Neural progenitor cell (in vitro differentiated cells): Measurements from ENCODE around the gene DNAJC1. TPM values are rescaled to one million over a fixed set of nuclear protein-coding genes. Genes with fewer than 3 reads are reported as not detected.

ENCODE experiments used
- DNase-seq: peaks from one replicate; pipeline ENCODE4 v3.0.0-alpha.2; 2016; ENCODE audit warnings: low spot score
- H2AFZ ChIP-seq: fragments of 200-600 bp; sonication (generic); replicated peaks from 2 replicates; pipeline ENCODE4 v1.6.1; 2016; ENCODE audit warnings: antibody characterized with exemption
- H3F3A ChIP-seq: fragments of 200-600 bp; sonication (generic); 2 replicates; pipeline ENCODE4 v1.6.1; 2016; ENCODE audit warnings: antibody characterized with exemption, low read depth
- H3K27ac ChIP-seq: fragments of 200-600 bp; sonication (generic); 2 replicates; pipeline ENCODE4 v1.5.1; 2016; ENCODE audit warnings: mild to moderate bottlenecking
- H3K27me3 ChIP-seq: fragments of 200-600 bp; sonication (generic); 2 replicates; pipeline ENCODE4 v1.6.1; 2016; ENCODE audit warnings: mild to moderate bottlenecking, moderate library complexity
- H3K36me3 ChIP-seq: fragments of 200-600 bp; sonication (generic); 2 replicates; pipeline ENCODE4 v1.5.1; 2016
- H3K4me1 ChIP-seq: fragments of 200-600 bp; sonication (generic); 2 replicates; pipeline ENCODE4 v1.6.1; 2016; ENCODE audit warnings: mixed run types
- H3K4me2 ChIP-seq: fragments of 200-600 bp; sonication (generic); 2 replicates; pipeline ENCODE4 v1.6.1; 2016
- H3K4me3 ChIP-seq: fragments of 200-600 bp; sonication (generic); 2 replicates; pipeline ENCODE4 v1.5.1; 2016
- H3K79me2 ChIP-seq: fragments of 200-600 bp; sonication (generic); 2 replicates; pipeline ENCODE4 v1.6.1; 2016; ENCODE audit warnings: low read depth
- H3K9ac ChIP-seq: fragments of 200-600 bp; sonication (generic); 2 replicates; pipeline ENCODE4 v1.6.1; 2016
- H3K9me3 ChIP-seq: fragments of 200-600 bp; sonication (generic); 2 replicates; pipeline ENCODE4 v1.5.1; 2016; ENCODE audit warnings: low read depth
- H4K20me1 ChIP-seq: fragments of 200-600 bp; sonication (generic); 2 replicates; pipeline ENCODE4 v1.6.1; 2016; ENCODE audit warnings: low read depth
- H3K27ac Mint-ChIP-seq: 3 replicates; pipeline ENCODE4 v1.8.0; 2021; ENCODE audit warnings: mixed read lengths
- H3K27me3 Mint-ChIP-seq: 2 replicates; pipeline ENCODE4 v1.8.0; 2022; ENCODE audit warnings: low read depth, mild to moderate bottlenecking, inconsistent platforms, moderate library complexity, mixed read lengths; ENCODE audit not compliant: insufficient read depth
- H3K36me3 Mint-ChIP-seq: 3 replicates; pipeline ENCODE4 v1.8.0; 2021; ENCODE audit warnings: mixed read lengths
- H3K4me1 Mint-ChIP-seq: 3 replicates; pipeline ENCODE4 v1.8.0; 2021; ENCODE audit warnings: mixed read lengths
- H3K4me3 Mint-ChIP-seq: 3 replicates; pipeline ENCODE4 v1.8.0; 2021; ENCODE audit warnings: mild to moderate bottlenecking, moderate library complexity, mixed read lengths
- H3K9me3 Mint-ChIP-seq: 3 replicates; pipeline ENCODE4 v1.8.0; 2020; ENCODE audit warnings: mixed read lengths
- CTCF ChIP-seq: fragments of 200-600 bp; sonication (generic); IDR thresholded peaks from 2 replicates; pipeline ENCODE4 v1.5.1; 2017; ENCODE audit warnings: antibody characterized with exemption, mild to moderate bottlenecking
- EZH2 ChIP-seq: fragments of 200-600 bp; sonication (generic); IDR thresholded peaks from 2 replicates; pipeline ENCODE4 v1.6.1; 2017; ENCODE audit warnings: antibody characterized with exemption, mild to moderate bottlenecking, moderate library complexity
- EZH2phosphoT487 ChIP-seq: fragments of 200-600 bp; sonication (generic); IDR thresholded peaks from 2 replicates; pipeline ENCODE4 v1.6.1; 2017; ENCODE audit warnings: antibody characterized with exemption
- total RNA-seq: library from RNA; depleted of rRNA; stranded (reverse); fragments of >200 nt; gene quantifications from 2 replicates; pipeline ENCODE4 v1.2.3, GENCODE V29; 2015; ENCODE audit warnings: low replicate concordance

DNAJC1 gene
- total RNA-seq, 1 donor from 2014 or later = 55.3 TPM

- Histone ChIP-seq H2AFZ (no peak overlapping the region), H3K27me3 (no peaks in the 10 kb centered on the region), H3F3A (peaks cover 12% of the 10 kb centered on the region), H3K4me2 (no peak overlapping the region), H3K79me2 (no peaks in the 10 kb centered on the region), H4K20me1 (no peaks in the 10 kb centered on the region), H3K4me1 (peaks cover 11% of the 10 kb centered on the region), H3K9me3 (no peaks in the 10 kb centered on the region), H3K36me3 (no peaks in the 10 kb centered on the region), H3K4me3 (no peak overlapping the region), H3K27ac (no peak overlapping the region), H3K9ac (no peak overlapping the region)
- H3K9me3 Mint-ChIP-seq = peaks cover 13% of the 10 kb centered on the region
- H3K27me3 Mint-ChIP-seq = peaks cover 2% of the 10 kb centered on the region
- no peak overlapping the region for H3K27ac Mint-ChIP-seq
- peaks cover 52% of the 10 kb centered on the region for H3K36me3 Mint-ChIP-seq
- TF ChIP-seq CTCF = no peak
- TF ChIP-seq EZH2phosphoT487 = no peak
- no peak for TF ChIP-seq EZH2
- DNase-seq = no peak
- no peak overlapping the region for H3K4me3 Mint-ChIP-seq
- H3K4me1 Mint-ChIP-seq = peaks cover 8% of the 10 kb centered on the region
Measured at GRCh38 chr10:21797984-21798765, 205.4 kb downstream of the DNAJC1 start.

DNA sequence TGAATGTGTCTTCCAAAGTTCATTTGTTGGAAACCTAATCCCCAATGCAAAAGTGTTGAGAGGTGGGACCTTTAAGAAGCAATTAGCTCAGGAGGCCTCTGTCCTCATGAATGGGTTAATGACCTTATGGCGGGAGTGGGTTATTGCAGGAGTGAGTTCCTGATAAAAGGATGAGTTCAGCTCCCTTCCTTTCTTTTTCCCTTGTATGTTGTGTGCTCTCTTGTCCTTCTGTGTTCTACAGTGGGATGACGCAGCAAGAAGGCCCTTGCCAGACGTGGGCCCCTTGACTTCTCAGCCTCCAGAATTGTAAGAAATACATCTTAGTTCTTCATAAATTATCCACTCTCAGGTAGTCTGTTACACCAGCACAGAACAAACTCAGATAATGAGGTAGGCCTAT, 206.0 kb downstream of the DNAJC1 start:
- Histone ChIP-seq H3F3A (peaks cover 6% of the 10 kb centered on the region), H3K4me3 (no peak overlapping the region), H2AFZ (no peak overlapping the region), H3K79me2 (no peaks in the 10 kb centered on the region), H3K36me3 (no peaks in the 10 kb centered on the region), H3K4me1 (peaks cover 5% of the 10 kb centered on the region), H3K9me3 (no peaks in the 10 kb centered on the region), H3K4me2 (no peak overlapping the region), H3K27ac (no peak overlapping the region), H4K20me1 (no peaks in the 10 kb centered on the region), H3K9ac (no peak overlapping the region), H3K27me3 (no peaks in the 10 kb centered on the region)
- TF ChIP-seq EZH2phosphoT487 = no peak
- TF ChIP-seq EZH2 = no peak
- no peak for TF ChIP-seq CTCF
- Mint-ChIP-seq H3K27me3 (peaks cover 3% of the 10 kb centered on the region), H3K9me3 (peaks cover 15% of the 10 kb centered on the region), H3K4me1 (peaks cover 3% of the 10 kb centered on the region), H3K27ac (no peak overlapping the region), H3K4me3 (no peak overlapping the region), H3K36me3 (peaks cover 55% of the 10 kb centered on the region)
- no peak for DNase-seq

DNA sequence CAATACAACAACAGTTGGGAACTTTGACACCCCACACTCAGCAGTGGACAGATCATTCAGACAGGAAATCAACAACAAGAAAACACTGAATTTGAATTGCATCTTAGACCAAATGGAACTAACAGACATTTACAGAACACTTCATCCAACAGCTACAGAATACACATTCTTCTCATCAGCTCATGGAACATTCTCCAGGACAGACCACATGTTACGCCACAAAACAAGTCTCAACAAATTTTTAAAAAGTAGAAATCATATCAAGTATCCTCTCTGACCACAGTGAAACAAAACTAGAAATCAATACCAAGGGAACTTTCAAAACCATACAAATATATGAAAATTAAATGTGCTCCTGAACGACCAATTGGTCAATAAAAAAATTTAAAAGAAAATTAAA, 212.3 kb downstream of the DNAJC1 start:
- peaks cover 30% of the 10 kb centered on the region for H3K36me3 Mint-ChIP-seq
- no peak for TF ChIP-seq EZH2phosphoT487
- no peak for TF ChIP-seq EZH2
- TF ChIP-seq CTCF = no peak
- Histone ChIP-seq H3K9me3 (no peaks in the 10 kb centered on the region), H3F3A (no peaks in the 10 kb centered on the region), H4K20me1 (no peaks in the 10 kb centered on the region), H3K9ac (no peak overlapping the region), H3K4me2 (no peak overlapping the region), H3K4me3 (no peak overlapping the region), H3K4me1 (peaks cover 11% of the 10 kb centered on the region), H3K36me3 (no peaks in the 10 kb centered on the region), H3K27me3 (no peaks in the 10 kb centered on the region), H2AFZ (no peak overlapping the region), H3K27ac (no peak overlapping the region), H3K79me2 (no peaks in the 10 kb centered on the region)
- peaks cover 28% of the 10 kb centered on the region for H3K9me3 Mint-ChIP-seq
- no peak overlapping the region for H3K27ac Mint-ChIP-seq
- H3K4me1 Mint-ChIP-seq = peaks cover 2% of the 10 kb centered on the region
- H3K27me3 Mint-ChIP-seq = peaks cover 3% of the 10 kb centered on the region
- H3K4me3 Mint-ChIP-seq = no peak overlapping the region
- no peak for DNase-seq
